RPMI8226 (cell line): Measurements from ENCODE around the gene PLCH2.
"Not testable (repeated sequence)": the region's sequence is repeated elsewhere in the genome, so short reads cannot be mapped to it uniquely, and the experiment has no call there.

Source experiments
- DNase-seq: peaks from one replicate; pipeline ENCODE4 v3.0.0-alpha.2; 2015

PLCH2 gene

DNA sequence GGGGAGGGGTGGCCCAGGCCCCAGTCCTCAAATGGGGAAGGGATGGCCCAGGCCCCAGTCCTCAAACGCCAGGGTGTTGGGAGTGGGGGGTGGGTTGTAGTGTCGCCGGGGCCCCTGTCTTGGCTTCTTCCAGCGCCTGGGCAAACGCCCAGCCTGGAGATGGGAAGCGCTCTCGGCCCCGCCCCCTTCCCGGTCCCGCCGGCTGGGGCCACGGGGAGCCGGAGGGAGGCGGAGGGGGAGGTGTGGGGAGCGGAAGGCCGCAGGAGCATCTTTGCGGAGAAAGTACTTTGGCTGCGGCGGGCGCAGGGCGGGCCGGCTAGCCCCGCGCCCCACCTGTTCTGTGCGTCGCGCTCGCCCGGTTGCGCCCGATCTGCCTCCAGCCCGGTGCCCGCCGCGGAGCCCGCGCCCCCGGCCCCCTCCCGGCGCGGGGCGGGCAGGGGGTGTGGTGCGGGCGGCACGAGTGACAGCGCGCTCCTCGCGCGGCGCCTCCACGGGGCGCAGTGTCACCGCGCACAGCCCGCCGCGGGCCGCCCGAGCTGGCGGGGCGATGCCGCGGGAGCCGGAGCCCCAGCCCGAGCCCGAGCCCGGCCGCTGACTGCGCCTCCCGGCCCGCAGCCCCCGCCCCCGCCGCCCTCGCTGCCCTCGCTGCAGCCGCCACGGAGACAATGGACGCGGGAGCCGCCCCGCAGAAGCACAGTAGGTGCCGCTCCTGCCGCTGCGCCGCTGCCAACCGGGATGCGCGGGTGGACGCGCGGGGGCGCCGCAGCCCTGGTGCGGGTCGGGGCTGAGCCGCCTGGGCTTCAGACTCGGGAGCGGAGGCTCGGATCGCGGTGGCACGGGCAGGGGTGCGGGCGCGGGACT is 32.6 kb upstream of the PLCH2 start:
- peak; percentile 40 for DNase-seq

DNA sequence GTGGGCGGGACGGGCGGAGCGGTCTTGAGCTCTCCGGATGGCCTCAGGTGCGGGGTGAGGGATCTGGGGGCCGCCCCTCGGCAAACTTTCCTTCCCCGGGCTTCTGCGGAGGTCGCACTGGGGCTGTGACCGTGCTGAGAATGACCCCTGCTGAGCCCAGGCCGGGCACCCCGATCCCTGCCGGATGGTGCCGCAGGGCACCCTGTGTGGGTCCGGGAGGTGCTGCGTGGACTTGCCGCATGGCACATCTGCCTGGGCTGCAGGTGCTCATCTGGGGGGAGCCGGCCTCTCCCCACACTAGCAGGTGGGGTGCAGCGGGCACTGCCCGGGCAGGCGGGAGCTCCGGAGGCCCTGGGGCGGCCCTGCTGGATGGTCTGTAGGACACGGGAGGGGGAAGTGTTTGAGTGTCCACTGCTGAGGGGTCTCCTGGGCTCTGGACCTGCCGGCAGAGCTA is 31.9 kb upstream of the PLCH2 start:
- no peak for DNase-seq

DNA sequence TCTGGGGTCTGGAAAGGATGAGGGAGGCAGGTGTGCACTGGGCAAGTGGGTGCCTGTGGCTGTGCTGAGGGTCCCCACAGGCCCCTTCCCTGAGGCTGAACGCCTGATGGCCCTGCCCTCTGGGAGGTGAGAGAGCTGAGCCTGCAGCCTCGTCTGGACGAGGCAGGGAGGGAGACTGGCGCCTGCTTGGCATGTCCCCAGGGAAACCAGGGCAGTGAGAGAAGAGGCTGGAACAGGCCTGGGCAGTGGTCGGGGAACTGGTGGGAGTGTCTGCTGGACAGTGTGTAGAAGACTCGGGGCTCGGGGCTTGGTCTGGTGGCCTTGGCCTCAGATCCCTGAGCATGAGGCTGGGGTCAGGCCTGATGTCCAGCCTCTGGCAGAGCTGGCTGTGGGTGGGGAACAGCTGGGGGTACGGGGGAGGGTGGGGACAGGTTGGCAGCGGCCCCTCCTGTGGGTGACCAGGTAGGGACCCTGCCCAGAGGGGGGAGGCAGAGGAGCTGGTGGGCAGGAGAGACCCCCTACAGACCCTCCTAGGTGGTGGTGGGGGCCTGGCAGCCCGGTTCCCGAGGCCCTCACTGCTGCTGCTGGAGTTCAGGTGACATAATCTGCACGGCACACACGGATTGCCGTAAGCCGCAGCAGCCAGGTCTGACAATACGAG is 30.8 kb upstream of the PLCH2 start:
- no peak for DNase-seq

DNA sequence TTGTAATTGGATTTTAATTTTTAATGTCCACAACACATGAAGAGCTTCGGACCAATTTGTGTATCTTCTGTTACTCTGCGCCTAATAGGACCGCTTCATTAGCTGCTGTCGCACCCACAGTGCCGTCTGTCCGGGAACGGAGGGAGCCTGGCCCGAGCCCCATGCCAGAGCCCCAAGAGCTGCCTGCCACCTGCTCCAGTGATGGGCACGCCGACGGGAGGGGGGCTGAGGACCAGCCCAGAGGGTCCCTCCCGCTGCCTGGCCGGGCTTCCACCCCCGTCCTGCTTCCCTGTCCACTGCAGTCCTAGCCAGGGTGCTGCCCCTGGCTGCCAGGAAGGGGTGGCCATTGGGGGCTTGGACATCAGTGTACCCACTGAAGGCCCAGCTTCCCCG is 30.3 kb upstream of the PLCH2 start:
- DNase-seq: no peak

DNA sequence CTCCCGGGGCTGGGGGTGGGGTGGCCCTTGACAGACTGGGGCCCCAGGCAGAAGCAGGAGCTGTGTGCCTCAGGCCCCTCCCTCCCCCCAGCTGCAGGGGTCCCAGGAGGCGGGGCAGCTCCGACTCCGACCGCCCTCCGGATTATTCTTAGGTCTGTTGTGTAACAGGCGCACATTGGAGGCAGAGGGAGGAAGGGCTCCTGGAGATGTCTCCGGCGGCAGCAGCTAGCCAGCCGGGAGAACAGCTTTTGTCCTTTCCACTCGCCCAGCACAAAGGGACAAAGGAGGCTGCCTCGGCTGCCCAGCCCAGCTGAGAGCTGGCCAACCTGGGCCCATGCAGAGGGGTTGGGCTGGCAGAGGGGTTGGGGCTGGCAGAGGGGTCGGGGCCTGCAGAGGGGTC is 29.7 kb upstream of the PLCH2 start:
- no peak for DNase-seq

DNA sequence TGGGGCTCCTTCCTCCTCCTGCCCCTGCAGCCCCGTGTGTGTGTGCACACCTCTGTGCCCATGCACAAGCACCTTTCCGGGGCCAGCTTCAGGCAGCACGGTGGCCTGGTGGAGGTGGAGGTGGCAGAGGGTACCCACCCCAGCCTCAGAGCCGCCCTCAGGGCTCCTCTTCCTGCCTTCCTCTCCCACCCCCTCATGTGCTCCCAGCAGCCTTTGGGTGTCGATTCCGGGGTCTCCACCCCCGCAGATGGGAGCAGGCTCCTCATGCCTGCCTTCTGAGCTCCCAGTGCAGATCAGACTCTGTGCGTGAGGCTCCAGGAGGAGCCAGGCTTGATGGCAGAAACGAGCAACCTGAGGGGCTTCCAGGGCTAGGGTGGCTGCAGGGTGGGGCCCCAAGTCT is 29.2 kb upstream of the PLCH2 start:
- no peak for DNase-seq

DNA sequence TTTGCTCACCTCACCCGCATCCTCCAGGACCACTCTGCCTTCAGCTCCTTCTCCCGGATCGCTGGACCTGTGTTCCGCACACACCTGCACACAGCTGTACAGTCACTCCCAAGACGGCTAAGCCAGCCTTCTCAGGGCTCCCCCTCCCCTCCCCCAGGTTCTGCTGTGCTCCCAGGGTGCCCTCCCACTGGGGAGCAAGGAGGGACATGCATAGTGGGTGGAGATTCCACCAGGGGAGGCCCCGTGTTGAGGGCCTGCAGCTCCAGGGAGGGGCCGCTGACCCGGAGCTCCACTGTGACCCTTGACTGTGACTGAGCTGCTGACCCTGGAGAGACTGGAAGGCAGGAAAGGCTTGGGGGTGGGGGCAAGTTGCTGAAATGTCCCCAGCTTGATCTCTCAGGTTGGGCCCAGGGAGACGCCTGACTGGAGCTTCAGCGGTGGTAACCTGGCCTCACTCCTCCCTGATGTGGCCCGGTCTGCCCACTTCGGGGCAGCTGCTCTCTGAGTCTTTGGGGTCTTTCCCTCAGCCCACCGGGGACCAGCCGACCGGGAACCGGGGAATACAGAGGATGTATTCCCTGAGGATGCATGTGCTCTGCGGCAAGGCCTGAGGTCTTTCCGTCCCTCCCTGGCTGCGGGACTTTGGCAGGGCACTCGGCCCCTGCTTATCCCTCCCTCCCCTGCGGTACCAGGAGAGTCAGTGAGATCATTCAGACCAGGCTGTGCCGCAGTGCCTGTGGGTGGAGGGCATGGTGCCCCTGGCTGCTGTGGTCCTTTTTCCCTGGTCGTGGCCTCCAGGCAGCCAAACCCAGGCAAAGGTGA is 28.6 kb upstream of the PLCH2 start:
- no peak for DNase-seq

DNA sequence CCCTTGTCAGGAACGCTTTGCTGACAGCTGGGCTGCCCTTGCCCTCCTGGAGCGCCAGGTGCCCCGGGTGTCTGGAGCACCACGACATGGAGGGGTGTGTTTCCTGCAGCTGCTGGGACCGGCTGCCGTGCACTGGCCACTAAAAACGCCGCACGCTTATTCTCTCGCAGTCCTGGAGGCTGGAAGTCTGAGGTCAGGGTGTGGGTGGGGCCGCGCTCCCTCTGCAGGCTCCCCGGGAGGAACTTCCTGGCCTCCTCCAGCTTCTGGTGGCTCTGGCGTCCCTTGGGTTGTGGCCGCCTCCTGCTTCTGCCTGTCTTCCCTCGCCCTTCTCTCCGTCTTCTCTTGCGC is 28.0 kb upstream of the PLCH2 start:
- peak; percentile 63 for DNase-seq

DNA sequence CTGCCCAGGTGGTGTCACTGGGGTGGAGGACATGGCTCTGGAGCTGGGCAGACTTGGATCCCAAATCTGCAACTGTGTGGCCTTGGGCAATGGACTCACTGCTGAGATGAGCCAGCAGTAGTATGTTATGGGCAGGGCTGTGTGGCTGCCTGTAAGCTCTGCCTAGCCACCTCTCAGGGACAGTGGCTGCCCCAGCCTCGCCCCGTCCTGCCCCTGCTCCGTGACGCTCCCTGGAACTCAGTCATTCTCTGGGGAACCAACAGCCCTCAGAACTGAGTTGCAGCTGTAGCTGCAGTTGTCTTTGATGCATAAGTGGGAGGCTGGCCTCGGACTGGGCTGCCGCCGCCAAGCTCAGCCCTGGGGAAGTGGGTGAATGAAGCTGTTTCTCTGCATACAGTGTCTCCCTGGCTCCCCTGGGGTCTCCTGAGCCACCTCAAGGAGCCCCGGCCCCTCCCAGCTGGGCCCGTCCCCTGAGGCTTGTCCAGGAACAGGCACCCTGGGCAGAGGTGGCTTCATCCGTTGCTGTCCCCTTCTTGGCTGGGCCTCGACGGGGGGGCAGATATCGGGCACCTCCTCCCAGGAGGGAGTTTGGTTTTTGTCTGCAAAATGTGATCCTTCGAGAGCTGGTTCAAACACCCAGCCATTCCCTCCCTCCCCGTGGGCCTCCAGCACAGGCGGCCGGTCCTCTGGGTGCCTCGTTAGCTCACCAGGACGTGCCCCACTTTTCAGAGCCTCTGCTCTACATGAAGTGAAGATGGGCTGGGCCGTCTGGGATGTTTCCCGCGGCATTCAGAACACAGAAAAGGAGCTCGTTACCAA is 26.2 kb upstream of the PLCH2 start:
- no peak for DNase-seq

DNA sequence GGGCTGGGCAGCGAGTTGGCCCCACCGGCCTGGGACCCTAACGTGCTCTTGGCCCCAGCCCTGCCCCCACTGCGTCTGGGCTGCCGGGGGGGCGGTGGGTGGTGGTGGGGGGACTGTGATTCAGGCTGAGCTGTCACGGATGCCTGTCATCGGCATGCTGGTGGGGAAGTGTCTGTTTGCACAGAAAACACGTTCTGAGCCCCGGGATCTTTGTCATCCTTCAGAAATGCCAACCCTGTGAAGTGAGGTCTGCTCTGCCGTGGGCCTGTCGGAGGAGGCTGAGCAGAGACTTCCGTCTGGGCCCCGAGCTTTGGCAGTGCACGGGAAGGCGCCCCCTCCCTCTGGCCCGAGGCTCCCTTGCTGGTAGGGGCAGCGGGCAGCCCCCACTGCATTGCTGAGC is 24.3 kb upstream of the PLCH2 start:
- DNase-seq: no peak

DNA sequence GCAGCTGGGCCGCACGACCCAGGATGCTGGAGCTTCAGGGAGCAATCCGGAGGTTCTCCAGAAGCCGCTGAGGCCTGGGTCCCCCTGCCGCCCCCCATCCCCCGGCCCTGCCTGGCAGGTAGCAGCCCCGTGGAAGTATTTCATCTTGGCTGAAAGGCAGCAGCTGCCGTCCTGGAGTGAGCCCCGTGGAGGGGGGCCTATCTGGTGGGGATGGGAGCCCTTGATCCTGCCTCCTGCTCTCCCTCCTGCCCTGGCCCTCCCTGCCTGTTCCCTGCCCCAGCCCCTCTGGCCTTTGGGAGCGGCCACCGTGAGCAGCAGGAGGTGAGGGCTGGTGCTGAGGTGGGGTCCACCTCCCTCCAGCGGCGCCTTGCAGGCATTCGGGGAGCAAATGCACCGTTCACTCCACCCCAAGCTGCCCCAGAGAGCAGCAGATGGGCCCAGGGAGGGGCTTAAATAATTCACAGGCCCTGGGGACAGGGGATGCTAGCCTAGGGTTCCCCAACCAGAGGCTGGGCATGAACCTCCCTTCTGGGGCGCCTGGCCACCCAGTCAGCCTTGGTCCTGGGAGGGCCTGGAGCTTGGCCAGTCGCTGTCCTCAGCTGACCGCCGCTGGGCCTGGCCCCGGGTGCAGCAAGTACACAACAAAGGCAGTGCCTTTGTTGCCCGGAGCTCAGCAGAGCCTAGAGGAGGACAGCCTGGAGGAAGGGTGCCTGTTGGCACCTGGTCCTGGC is 23.7 kb upstream of the PLCH2 start:
- no peak for DNase-seq

DNA sequence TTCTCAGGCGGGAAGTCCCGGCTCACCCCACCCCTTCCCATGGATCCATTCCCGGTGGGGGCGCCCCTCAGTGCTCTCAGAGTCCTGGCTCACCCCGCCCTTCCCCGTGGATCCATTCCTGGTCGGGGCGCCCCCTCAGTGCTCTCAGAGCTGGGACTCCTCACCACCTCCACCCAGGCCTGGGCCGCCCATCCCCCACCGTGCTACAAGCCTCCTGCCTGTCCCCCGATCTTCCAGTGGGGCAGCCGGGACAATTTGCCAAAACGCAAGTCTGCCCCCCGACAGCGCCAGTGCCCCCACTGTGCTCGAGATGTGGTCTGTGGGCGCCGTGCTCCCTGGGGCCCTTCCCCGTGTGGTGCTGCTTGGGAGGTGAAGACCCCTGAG is 23.2 kb upstream of the PLCH2 start:
- no peak for DNase-seq

DNA sequence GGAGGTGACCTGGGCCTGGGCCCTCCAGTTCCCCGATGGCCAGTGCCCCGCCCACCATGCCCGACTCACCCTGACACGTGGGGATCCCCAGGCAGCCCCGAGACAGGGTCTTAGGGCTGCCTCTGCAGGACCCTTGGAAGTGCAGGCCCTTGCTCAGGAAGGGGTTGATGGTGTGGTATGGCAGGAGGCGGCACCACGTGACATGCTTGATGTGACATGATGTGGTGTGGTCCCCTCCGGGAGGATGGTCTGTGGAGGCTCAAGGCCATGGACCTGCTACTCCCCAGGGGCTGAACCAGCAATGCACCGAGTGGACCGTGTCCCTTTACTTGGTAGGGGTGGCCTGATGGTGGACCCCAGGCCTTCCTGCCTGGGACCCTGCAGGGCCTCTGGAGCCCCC is 21.9 kb upstream of the PLCH2 start:
- DNase-seq: no peak

DNA sequence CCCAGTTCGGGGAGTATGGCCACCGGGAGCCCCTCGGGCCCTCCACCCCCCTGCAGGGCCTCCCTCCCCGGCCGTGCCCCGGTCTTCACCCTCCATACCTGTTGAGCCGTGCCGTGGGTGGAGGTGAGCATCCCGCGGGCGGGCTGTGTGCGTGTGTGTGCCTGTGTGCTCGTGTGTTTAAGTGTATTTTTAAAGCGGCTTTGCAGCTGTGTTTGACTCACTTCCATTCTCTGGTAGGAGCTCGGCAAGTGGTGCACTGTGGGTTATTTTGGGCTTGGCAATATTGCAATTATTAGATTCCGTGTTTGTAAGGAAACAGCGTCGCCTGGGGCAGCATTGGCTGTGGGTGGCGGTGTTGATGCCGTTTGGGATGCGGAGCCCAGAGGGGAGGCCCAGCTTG is 20.3 kb upstream of the PLCH2 start:
- DNase-seq: peak; percentile 71

DNA sequence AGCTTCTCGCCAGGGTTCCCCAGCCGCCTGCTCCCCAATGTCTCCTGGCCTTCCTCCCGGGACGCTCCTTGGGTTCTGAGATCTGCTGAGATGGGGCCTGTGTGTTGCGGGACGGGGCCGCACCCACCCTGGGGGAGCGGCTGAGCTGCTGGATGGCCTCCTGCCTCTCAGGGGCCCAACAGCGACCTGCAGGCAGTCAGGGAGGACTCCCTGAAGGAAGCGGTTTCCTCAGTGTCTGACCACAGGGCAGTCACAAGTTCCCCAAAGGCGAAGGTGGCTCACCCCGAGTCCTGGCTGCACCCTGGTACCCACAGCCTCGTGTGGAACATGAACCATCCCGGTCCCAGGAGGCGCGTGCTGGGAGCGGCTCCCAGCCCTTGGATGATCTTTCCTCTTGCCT is 18.6 kb upstream of the PLCH2 start:
- no peak for DNase-seq

DNA sequence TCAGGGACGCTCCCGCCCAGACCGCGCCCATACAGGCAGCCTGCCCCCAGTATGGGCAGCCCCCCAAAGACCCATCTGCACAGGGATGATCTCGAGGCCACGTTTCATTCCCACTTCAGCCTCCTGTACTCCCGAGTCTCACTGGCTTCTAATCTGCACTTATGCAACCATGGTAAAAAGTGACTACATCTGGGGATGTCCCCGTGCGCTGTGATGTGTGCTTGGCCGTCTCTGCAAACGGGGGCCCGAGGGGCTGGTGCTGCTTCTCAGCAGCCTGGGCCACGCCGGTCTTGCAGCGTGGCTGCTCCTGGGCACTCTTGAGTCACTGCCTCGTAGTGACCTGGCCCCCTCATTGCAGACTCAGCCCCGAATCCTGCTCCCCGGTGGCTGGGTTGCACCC is 17.4 kb upstream of the PLCH2 start:
- DNase-seq: no peak

DNA sequence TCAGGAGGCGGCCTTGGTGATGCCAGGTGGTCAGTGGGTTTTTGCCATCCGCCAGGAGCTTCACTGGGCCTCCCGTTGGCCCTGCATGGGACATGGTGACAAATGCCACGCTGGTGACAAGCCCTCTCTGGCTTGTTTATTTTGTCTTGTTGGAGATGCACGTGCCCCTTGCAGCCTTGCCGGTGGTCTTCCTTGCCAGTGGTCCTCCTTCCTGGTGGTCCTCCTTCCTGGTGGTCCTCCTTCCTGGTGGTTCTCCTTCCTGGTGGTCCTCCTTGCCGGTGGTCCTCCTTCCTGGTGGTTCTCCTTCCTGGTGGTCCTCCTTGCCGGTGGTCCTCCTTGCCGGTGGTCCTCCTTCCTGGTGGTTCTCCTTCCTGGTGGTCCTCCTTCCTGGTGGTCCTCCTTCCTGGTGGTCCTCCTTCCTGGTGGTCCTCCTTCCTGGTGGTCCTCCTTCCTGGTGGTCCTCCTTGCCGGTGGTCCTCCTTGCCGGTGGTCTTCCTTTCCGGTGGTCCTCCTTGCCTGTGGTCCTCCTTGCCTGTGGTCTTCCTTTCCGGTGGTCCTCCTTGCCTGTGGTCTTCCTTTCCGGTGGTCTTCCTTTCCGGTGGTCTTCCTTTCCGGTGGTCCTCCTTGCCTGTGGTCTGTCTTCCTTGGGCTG is 16.9 kb upstream of the PLCH2 start:
- DNase-seq: not testable (repeated sequence)

DNA sequence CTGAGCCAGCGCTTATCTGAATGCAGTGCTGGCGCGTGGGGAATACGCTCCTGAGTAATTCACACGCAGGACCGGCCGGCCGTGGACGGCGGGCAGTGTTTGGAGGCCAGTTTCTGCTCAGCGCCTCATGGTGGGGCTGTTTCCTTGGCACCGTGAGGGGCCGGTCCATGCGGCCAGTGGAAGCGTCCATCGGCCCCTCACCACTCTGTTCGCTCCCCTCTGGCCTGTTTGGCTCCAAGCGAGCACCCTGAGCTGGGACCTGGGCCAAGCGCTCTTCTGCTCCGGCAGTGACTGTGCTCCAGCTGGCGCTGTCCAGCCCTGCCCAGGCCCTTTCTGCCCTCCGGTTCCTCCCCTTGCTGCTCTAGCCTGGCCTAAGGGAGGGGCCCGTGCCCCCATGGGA is 16.3 kb upstream of the PLCH2 start:
- peak; percentile 67 for DNase-seq

DNA sequence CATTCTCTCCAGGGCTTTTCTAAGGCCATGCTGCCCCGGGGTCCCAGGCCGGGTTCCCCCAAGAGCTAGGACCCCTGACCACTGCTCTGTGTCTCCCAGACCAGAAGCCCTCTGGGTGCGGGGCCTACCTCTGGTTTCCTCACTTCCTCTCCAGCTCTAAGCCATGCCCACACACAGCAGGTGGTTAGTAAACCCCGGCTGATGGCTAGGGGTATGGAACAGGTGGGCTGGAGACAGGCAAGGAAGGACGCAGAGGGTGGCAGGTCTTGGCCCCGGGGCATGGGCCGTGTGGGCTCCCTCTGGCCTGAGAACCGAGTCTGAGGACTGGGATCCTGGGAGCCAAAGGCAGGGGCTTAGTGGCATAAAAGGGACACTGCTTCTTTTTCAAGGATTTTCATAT is 15.9 kb upstream of the PLCH2 start:
- DNase-seq: peak; percentile 57

DNA sequence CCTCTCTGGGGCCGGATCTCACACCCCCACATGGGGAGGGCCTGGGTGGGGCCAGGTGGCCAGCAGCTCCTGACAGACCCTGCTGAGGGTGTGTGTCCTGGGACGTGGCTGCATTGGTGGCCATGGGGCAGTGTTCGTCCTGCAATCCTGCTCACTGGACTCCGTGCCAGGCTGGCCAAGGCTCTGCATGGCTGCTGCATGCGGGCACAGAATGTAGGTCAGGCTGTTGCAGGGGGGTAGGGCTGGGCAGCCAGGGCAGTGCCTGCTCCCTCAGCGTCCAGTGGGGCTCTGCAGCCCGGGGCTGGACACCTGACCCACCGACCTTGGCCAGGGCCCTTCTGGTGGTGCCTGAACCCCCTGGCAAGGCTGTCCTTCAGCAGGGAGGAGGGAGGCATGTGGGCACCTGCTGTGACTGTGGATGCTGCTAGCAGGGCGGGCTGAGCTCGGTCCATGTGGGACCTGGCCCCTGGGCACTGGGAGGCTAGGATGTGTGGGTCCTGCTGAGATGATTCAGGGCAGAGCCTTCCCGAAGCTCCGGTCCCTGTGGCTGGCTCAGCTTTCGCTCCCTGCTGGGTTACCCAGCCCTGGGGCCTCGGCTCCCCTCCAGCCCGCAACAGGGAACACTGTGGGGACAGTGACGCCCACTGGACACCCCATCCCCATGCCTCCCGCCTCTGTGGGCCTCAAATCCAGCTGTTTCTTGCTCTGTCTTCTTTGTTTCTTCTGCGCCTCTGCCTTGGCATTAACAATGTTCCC is 14.9 kb upstream of the PLCH2 start:
- DNase-seq: no peak

DNA sequence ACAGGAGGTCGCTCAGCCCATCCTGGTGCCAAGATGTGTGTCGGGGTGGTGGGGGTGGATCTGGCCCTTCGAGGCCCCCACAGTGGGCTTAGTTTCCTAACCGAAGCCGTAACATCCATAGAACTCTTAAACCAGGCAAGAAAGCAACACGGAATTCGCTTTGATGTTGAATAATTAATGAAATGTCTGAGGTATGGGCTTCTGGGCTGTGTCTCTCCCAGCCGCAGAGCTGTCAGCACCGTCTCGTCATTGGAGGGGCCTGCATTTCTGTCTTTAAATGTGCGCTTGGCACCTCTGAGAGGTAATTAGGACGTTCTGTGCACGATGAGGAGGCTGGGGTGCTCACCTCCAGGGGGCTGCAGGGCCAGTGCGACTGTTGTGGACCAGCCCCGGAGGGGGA is 13.3 kb upstream of the PLCH2 start:
- no peak for DNase-seq
